DND-41 (cell line): ENCODE results near the gene UGT2B7.

Experiments used
- EZH2 ChIP-seq: IDR thresholded peaks from 3 replicates; pipeline ENCODE4 v1.6.1; 2012; ENCODE audit warnings: borderline replicate concordance, low read depth, mild to moderate bottlenecking, moderate library complexity, low read length, inconsistent platforms; ENCODE audit not compliant: severe bottlenecking
- TF ChIP-seq, protein P1 (sequence below): IDR thresholded peaks from 2 replicates; pipeline ENCODE4 v1.5.1; 2012; ENCODE audit warnings: borderline replicate concordance, low read length, moderate library complexity, mild to moderate bottlenecking; ENCODE audit not compliant: poor library complexity, severe bottlenecking; ENCODE audit errors: extremely low read depth

DNA sequence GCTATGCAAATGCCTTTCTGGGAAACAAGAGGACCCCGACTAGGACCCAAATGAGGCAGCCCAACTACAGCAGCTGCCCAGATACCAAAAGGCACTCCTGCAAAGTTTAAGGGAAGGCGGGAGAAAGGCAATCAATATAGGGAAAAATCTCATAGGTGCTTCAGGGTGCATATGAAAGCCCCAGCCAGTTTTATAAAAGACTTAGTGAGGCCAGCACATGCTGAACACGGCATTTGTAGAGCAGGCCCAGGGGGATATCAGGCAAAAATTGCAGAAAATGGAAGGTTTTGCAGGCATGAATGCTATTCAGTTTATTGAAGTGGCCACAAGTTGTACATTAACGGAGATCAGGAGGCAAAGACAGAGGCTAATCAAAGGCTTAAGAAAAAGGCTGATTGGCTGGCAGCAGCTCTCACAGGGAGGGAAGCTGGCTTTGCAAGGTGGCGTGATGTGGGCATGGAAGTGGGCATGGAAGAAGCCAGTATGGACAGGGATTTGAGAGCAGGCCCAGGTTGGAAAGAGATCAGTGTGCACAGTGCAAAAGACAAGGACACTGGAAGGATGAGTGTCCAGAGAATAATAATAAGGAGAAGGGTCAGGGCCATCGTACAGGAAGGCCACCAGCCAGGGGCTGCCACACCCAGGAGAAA is 37.7 kb upstream of the UGT2B7 start:
- TF ChIP-seq, protein P1, sequence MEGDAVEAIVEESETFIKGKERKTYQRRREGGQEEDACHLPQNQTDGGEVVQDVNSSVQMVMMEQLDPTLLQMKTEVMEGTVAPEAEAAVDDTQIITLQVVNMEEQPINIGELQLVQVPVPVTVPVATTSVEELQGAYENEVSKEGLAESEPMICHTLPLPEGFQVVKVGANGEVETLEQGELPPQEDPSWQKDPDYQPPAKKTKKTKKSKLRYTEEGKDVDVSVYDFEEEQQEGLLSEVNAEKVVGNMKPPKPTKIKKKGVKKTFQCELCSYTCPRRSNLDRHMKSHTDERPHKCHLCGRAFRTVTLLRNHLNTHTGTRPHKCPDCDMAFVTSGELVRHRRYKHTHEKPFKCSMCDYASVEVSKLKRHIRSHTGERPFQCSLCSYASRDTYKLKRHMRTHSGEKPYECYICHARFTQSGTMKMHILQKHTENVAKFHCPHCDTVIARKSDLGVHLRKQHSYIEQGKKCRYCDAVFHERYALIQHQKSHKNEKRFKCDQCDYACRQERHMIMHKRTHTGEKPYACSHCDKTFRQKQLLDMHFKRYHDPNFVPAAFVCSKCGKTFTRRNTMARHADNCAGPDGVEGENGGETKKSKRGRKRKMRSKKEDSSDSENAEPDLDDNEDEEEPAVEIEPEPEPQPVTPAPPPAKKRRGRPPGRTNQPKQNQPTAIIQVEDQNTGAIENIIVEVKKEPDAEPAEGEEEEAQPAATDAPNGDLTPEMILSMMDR, result no peak
- TF ChIP-seq EZH2, result no peak
